WTC11 (cell line): ENCODE data around the gene VWA7. TPM values are rescaled to one million over a fixed set of nuclear protein-coding genes. Genes with fewer than 3 reads are reported as not detected.
"Not testable (repeated sequence)": the region's sequence is repeated elsewhere in the genome, so short reads cannot be mapped to it uniquely, and the experiment has no call there.

Experiments
- ATAC-seq: fragments of 200-7000 bp; cut with Tn5 transposase; 2 replicates; pipeline ENCODE4 v1.10.0; 2021; ENCODE audit warnings: mild to moderate bottlenecking, moderate library complexity
- CTCF ChIA-PET: fragments of 300-600 bp; sonication (Branson Sonifier 250); formaldehyde crosslinking; loops from one replicate; lab custom pipeline; 2021; ENCODE audit warnings: antibody characterized with exemption; lab: Charles Lee
- POLR2A ChIA-PET: fragments of 350-600 bp; sonication (Branson Sonifier 250); formaldehyde crosslinking; loops from one replicate; lab custom pipeline; 2021; ENCODE audit warnings: antibody characterized with exemption; lab: Charles Lee
- DNase-seq: peaks from one replicate; pipeline ENCODE4 v3.0.0; 2021; ENCODE audit warnings: low spot score
- H3K27ac Mint-ChIP-seq: 2 replicates; pipeline ENCODE4 v1.8.0; 2021; ENCODE audit warnings: mixed read lengths
- H3K27me3 Mint-ChIP-seq: 2 replicates; pipeline ENCODE4 v1.8.0; 2021; ENCODE audit warnings: low read depth, mild to moderate bottlenecking, moderate library complexity, mixed read lengths
- H3K36me3 Mint-ChIP-seq: 2 replicates; pipeline ENCODE4 v1.8.0; 2021; ENCODE audit warnings: mixed read lengths
- H3K4me1 Mint-ChIP-seq: 2 replicates; pipeline ENCODE4 v1.8.0; 2022; ENCODE audit warnings: mixed read lengths
- H3K4me3 Mint-ChIP-seq: 2 replicates; pipeline ENCODE4 v1.8.0; 2021; ENCODE audit warnings: mild to moderate bottlenecking, moderate library complexity, mixed read lengths
- H3K9me3 Mint-ChIP-seq: 2 replicates; pipeline ENCODE4 v1.8.0; 2021; ENCODE audit warnings: mixed read lengths
- AR ChIP-seq: fragments of 250-450 bp; sonication (Bioruptor Pico); IDR thresholded peaks from 2 replicates; pipeline ENCODE4 v1.9.0; 2021; ENCODE audit warnings: mild to moderate bottlenecking
- ARID4B ChIP-seq: sonication (generic); formaldehyde crosslinking; IDR thresholded peaks from 2 replicates; pipeline ENCODE4 v1.8.0; 2023; ENCODE audit warnings: missing genetic modification reagents, mild to moderate bottlenecking, borderline replicate concordance
- FOXJ3 ChIP-seq: sonication (generic); formaldehyde crosslinking; IDR thresholded peaks from 2 replicates; pipeline ENCODE4 v1.9.0; 2021; ENCODE audit warnings: missing genetic modification reagents, mild to moderate bottlenecking, borderline replicate concordance
- FOXK1 ChIP-seq: sonication (generic); formaldehyde crosslinking; IDR thresholded peaks from 2 replicates; pipeline ENCODE4 v1.8.0; 2022; ENCODE audit warnings: mild to moderate bottlenecking, moderate library complexity, missing genetic modification reagents
- GABPB1 ChIP-seq: sonication (generic); formaldehyde crosslinking; IDR thresholded peaks from 2 replicates; pipeline ENCODE4 v1.8.1; 2023; ENCODE audit warnings: mild to moderate bottlenecking, missing genetic modification reagents
- NFE2L1 ChIP-seq: sonication (generic); formaldehyde crosslinking; IDR thresholded peaks from 2 replicates; pipeline ENCODE4 v1.8.1; 2023; ENCODE audit warnings: missing genetic modification reagents
- PREB ChIP-seq: sonication (generic); formaldehyde crosslinking; IDR thresholded peaks from 2 replicates; pipeline ENCODE4 v1.8.1; 2022; ENCODE audit warnings: mild to moderate bottlenecking, missing genetic modification reagents, moderate library complexity, borderline replicate concordance
- SMAD3 ChIP-seq: sonication (generic); formaldehyde crosslinking; IDR thresholded peaks from 2 replicates; pipeline ENCODE4 v1.8.0; 2022; ENCODE audit warnings: missing genetic modification reagents, mild to moderate bottlenecking, borderline replicate concordance
- SP1 ChIP-seq: sonication (generic); formaldehyde crosslinking; conservative IDR thresholded peaks from 2 replicates; pipeline ENCODE4 v1.8.1; 2022; ENCODE audit warnings: missing genetic modification reagents
- TP53 ChIP-seq: sonication (generic); formaldehyde crosslinking; IDR thresholded peaks from 2 replicates; pipeline ENCODE4 v1.8.1; 2023; ENCODE audit warnings: mild to moderate bottlenecking, missing genetic modification reagents
- USF1 ChIP-seq: sonication (generic); formaldehyde crosslinking; IDR thresholded peaks from 2 replicates; pipeline ENCODE4 v1.8.0; 2022; ENCODE audit warnings: mild to moderate bottlenecking, missing genetic modification reagents
- ZNF425 ChIP-seq: fragments of 250-450 bp; sonication (Bioruptor Pico); conservative IDR thresholded peaks from 2 replicates; pipeline ENCODE4 v1.9.0; 2021; ENCODE audit warnings: mild to moderate bottlenecking
- ZSCAN18 ChIP-seq: fragments of 250-450 bp; sonication (Bioruptor Pico); IDR thresholded peaks from 2 replicates; pipeline ENCODE4 v2.1.2; 2022; ENCODE audit warnings: mild to moderate bottlenecking, moderate library complexity
- total RNA-seq: library from RNA; stranded (reverse); gene quantifications from 3 replicates; pipeline ENCODE4 v1.2.3, GENCODE V29; 2021

VWA7 gene
- total RNA-seq, 1 experiment from 2014 or later = 1.8 TPM

GRCh38 chr6:31826793-31827285, 49.7 kb upstream of the VWA7 start (continued):
- TF ChIP-seq USF1 (CRISPR knock-in tag) = no peak

GRCh38 chr6:31825553-31825952, 48.4 kb upstream of the VWA7 start:
- DNase-seq (no peak), ATAC-seq (no peak)
- POLR2A ChIA-PET = interaction anchor here (0.6 kb wide), 1 partner anchor 143 kb away, joined by 3 read pairs; no protein-coding TSS in a partner anchor

GRCh38 chr6:31823592-31824196, 46.6 kb upstream of the VWA7 start:
- Mint-ChIP-seq H3K27ac (peak overlapping the region; percentile 88), H3K4me3 (peak overlapping the region; percentile 39)
- POLR2A ChIA-PET = not testable (repeated sequence)

More at GRCh38 chr6:31825553-31825952, 48.4 kb upstream of the VWA7 start:
- no peak for TF ChIP-seq ARID4B
- H3K27me3 Mint-ChIP-seq = no peaks in the 10 kb centered on the region
- CTCF ChIA-PET = interaction anchor here (0.6 to 1.6 kb wide), 2 partner anchors 11 to 143 kb away, joined by 3 to 4 read pairs; no protein-coding TSS in a partner anchor
- no peaks in the 10 kb centered on the region for H3K36me3 Mint-ChIP-seq
- H3K4me3 Mint-ChIP-seq = peak overlapping the region; percentile 75
- no peaks in the 10 kb centered on the region for H3K9me3 Mint-ChIP-seq
- peak overlapping the region; percentile 99 for H3K27ac Mint-ChIP-seq
- peaks cover 51% of the 10 kb centered on the region for H3K4me1 Mint-ChIP-seq

GRCh38 chr6:31822036-31822821, 45.1 kb upstream of the VWA7 start:
- Mint-ChIP-seq H3K4me3 (peak overlapping the region; percentile 91), H3K36me3 (peaks cover 4% of the 10 kb centered on the region; the same call in 1 of the 2 replicates), H3K4me1 (peaks cover 71% of the 10 kb centered on the region), H3K27ac (peak overlapping the region; percentile 98), H3K9me3 (no peaks in the 10 kb centered on the region; the same call in 1 of the 2 replicates), H3K27me3 (no peaks in the 10 kb centered on the region; the same call in 1 of the 2 replicates)
- DNase-seq (peak; percentile 58), ATAC-seq (peak; percentile 7)
- ChIA-PET CTCF (interaction anchor here (0.6 to 2.1 kb wide), 5 partner anchors 15 to 130 kb away, joined by 3 to 9 read pairs (median 4); partner anchors contain the start of genes DDAH2 and LSM2), POLR2A (interaction anchor here (1.0 to 1.3 kb wide), 2 partner anchors 12 to 15 kb away, joined by 4 to 10 read pairs; partner anchors contain the start of gene LSM2)
- TF ChIP-seq SMAD3 (CRISPR knock-in tag) = no peak
- TF ChIP-seq NFE2L1 (CRISPR knock-in tag) = peak; percentile 95
- TF ChIP-seq SP1 (CRISPR knock-in tag) = no peak
- no peak for TF ChIP-seq ZNF425 (CRISPR knock-in tag)
- no peak for TF ChIP-seq PREB
- no peak for TF ChIP-seq ZSCAN18
- no peak for TF ChIP-seq FOXK1
- no peak for TF ChIP-seq TP53 (CRISPR knock-in tag)
- TF ChIP-seq FOXJ3 = no peak
- TF ChIP-seq GABPB1 (CRISPR knock-in tag) = 0 out of 2 replicates have a peak, but pooled peaks have one; percentile 10
- TF ChIP-seq AR (CRISPR knock-in tag) = no peak

More at GRCh38 chr6:31823592-31824196, 46.6 kb upstream of the VWA7 start:
- H3K9me3 Mint-ChIP-seq, H3K27me3 Mint-ChIP-seq, H3K36me3 Mint-ChIP-seq, DNase-seq, ATAC-seq: not testable (repeated sequence)
- CTCF ChIA-PET = interaction anchor here (1.2 to 1.4 kb wide), 3 partner anchors 28 to 57 kb away, joined by 4 to 6 read pairs (median 5); partner anchors contain the start of gene VARS1
- H3K4me1 Mint-ChIP-seq = peaks cover 57% of the 10 kb centered on the region
